Gastrocnemius medialis (tissue), 4 donors: ENCODE results near the gene RPL9. TPM values are rescaled to one million over a fixed set of nuclear protein-coding genes. Genes with fewer than 3 reads are reported as not detected.

Source experiments
- ATAC-seq, 2 donors: fragments of 150-250 bp; one replicate each; pipeline ENCODE4 v1.9.1; 2016
- DNase-seq, 2 donors: peaks; one replicate each; pipeline ENCODE4 v3.0.0-alpha.2; 2019
- H3K27ac ChIP-seq, 4 donors: fragments of 200-600 bp; sonication (generic); 1 replicate in 1 of 4; 2 replicates in 3 of 4; pipeline ENCODE4 v1.5.1; 2016 to 2018; ENCODE audit warnings: mild to moderate bottlenecking in 2 of 4, moderate library complexity in 1 of 4
- H3K27me3 ChIP-seq, 3 donors: fragments of 200-600 bp; sonication (generic) in 2 of 3; 1 replicate in 1 of 3; 2 replicates in 2 of 3; pipeline versions ENCODE4 v1.5.1 to v1.6.0; 2016 to 2019; ENCODE audit warnings: mild to moderate bottlenecking in 1 of 3, moderate library complexity in 1 of 3
- H3K36me3 ChIP-seq, 2 donors: fragments of 200-600 bp; sonication (generic) in 1 of 2; one replicate each; pipeline ENCODE4 v1.5.1; 2017 to 2018
- H3K4me1 ChIP-seq, 2 donors: fragments of 200-600 bp; sonication (generic) in 1 of 2; one replicate each; pipeline ENCODE4 v1.5.1; 2016 to 2017; ENCODE audit warnings: mild to moderate bottlenecking in 2 of 2
- H3K4me3 ChIP-seq, 4 donors: fragments of 200-600 bp; sonication (generic) in 3 of 4; 1 replicate in 1 of 4; 2 replicates in 3 of 4; pipeline ENCODE4 v1.5.1; 2016 to 2019; ENCODE audit warnings: mild to moderate bottlenecking in 2 of 4
- H3K9me3 ChIP-seq, 3 donors: fragments of 200-600 bp; sonication (generic) in 2 of 3; 1 replicate in 1 of 3; 2 replicates in 2 of 3; pipeline ENCODE4 v1.5.1; 2016 to 2019
- POLR2A ChIP-seq, 2 donors: fragments of 450-650 bp; IDR thresholded peaks; one replicate each; pipeline ENCODE4 v1.6.1; 2017; ENCODE audit warnings: antibody characterized with exemption in 2 of 2, mild to moderate bottlenecking in 2 of 2, moderate library complexity in 2 of 2
- in situ Hi-C, 4 donors: fragments of 200-750 bp; cut with MboI; loops; one replicate each; pipeline versions ENCODE4 v1.15.0 to v1.8.0; 2017; ENCODE audit warnings: low sequenced_read_pairs in 4 of 4
- intact Hi-C: fragments of 100-400 bp; cut with DNase I; formaldehyde crosslinking; loops from one replicate; pipeline ENCODE4 v1.15.1; 2023; ENCODE audit warnings: low total_unique reads
- total RNA-seq, 4 donors: library from RNA; depleted of rRNA; stranded (reverse); fragments of >200 nt; gene quantifications; one replicate each; pipeline versions ENCODE4 v1.1.0 to v1.2.3, GENCODE V29; 2016
- TF ChIP-seq, protein P1 (sequence below), 5 experiments: fragments of 450-650 bp in 3 of 5; fragments of 200-600 bp in 2 of 5; sonication (generic) in 2 of 5; IDR thresholded peaks in 4 of 5; conservative IDR thresholded peaks in 1 of 5; 1 replicate in 4 of 5; 2 replicates in 1 of 5; pipeline ENCODE4 v1.5.1; 2016 to 2019; ENCODE audit warnings: antibody characterized with exemption in 5 of 5, mild to moderate bottlenecking in 3 of 5, moderate library complexity in 3 of 5

The RPL9 gene
- total RNA-seq, 4 donors from 2014 or later: 2,556 to 3,080 (median 2,834) TPM

DNA sequence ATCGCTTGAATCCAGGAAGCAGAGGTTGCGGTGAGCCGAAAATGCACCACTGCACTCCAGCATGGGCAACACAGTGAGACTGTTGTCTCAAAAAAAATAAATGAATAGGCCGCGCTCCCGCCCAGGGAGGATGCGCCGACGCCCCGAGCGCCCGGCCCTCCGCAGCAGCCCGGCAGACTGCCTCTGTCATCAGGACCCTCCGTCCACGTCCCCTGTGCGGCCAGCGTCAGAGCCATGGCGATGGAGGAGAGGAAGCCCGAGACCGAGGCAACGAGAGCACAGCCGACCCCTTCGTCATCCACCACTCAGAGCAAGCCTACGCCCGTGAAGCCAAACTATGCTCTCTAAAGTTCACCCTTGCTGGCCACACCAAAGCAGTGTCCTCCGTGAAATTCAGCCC lies 21.5 kb upstream of the RPL9 start:
- no peak for DNase-seq
- no peak for ATAC-seq
- no peaks in the 10 kb centered on the region for H3K9me3 ChIP-seq
- no peak for TF ChIP-seq POLR2A (IDR thresholded peaks at IDR 0.05)
- TF ChIP-seq, protein P1, sequence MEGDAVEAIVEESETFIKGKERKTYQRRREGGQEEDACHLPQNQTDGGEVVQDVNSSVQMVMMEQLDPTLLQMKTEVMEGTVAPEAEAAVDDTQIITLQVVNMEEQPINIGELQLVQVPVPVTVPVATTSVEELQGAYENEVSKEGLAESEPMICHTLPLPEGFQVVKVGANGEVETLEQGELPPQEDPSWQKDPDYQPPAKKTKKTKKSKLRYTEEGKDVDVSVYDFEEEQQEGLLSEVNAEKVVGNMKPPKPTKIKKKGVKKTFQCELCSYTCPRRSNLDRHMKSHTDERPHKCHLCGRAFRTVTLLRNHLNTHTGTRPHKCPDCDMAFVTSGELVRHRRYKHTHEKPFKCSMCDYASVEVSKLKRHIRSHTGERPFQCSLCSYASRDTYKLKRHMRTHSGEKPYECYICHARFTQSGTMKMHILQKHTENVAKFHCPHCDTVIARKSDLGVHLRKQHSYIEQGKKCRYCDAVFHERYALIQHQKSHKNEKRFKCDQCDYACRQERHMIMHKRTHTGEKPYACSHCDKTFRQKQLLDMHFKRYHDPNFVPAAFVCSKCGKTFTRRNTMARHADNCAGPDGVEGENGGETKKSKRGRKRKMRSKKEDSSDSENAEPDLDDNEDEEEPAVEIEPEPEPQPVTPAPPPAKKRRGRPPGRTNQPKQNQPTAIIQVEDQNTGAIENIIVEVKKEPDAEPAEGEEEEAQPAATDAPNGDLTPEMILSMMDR (IDR thresholded peaks at IDR 0.05 in 4 of 5, conservative IDR thresholded peaks at IDR 0.05 in 1 of 5): no peak
- no peak overlapping the region for H3K27ac ChIP-seq
- no peaks in the 10 kb centered on the region for H3K27me3 ChIP-seq
- no peaks in the 10 kb centered on the region for H3K4me1 ChIP-seq
- intact Hi-C loops: no loop called here
- in situ Hi-C loops: no loop called here
- H3K36me3 ChIP-seq: peaks cover 0 to 7% of the 10 kb centered on the region in 2 donors
- no peak overlapping the region for H3K4me3 ChIP-seq

DNA sequence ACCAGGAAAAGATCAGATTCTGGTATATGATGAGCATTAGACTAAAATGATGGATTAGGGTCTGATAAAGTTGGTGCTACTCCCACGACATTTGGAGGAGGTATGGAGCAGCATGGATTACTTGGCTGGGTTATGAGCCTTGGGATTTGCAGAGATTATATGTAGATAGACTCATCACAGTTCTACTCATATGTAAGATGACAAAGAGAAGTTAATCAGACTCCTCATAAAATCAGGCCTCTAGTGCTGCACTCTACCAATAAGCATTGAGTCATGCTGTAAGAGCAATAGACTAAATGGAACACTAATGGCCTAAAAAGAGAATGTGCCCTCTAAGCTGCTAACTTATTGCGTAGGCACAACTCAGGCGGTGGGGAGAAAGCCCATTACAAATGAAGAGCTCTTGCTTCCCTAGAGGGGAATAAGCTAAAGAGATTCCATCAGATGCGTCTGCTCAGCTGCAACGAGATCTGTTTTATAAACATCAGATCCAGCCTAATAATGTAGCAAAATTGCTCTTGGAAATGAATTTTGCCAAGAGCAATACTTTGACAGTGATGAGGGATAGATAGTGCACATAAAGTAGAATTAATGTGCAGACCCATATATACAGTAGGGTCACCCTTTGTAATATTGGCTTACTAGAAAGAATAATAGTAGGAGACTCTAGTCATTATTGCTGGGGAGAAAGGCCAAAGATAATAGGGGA lies 17.6 kb upstream of the RPL9 start:
- intact Hi-C loops (no loop called here), in situ Hi-C loops (loop anchor here in 2 of 4 donors (10.0 kb wide), 1 partner anchor 498 kb away; the partner anchor contains the start of gene PDS5A (in 2 of the 2))
- ATAC-seq: no peak
- TF ChIP-seq, protein P1 (IDR thresholded peaks at IDR 0.05 in 4 of 5, conservative IDR thresholded peaks at IDR 0.05 in 1 of 5): no peak
- TF ChIP-seq POLR2A (IDR thresholded peaks at IDR 0.05): no peak
- Histone ChIP-seq H3K27me3 (no peaks in the 10 kb centered on the region), H3K27ac (no peak overlapping the region), H3K36me3 (peaks cover 0 to 23% of the 10 kb centered on the region in 2 donors), H3K9me3 (no peaks in the 10 kb centered on the region), H3K4me3 (no peak overlapping the region), H3K4me1 (no peaks in the 10 kb centered on the region)
- DNase-seq: no peak

DNA sequence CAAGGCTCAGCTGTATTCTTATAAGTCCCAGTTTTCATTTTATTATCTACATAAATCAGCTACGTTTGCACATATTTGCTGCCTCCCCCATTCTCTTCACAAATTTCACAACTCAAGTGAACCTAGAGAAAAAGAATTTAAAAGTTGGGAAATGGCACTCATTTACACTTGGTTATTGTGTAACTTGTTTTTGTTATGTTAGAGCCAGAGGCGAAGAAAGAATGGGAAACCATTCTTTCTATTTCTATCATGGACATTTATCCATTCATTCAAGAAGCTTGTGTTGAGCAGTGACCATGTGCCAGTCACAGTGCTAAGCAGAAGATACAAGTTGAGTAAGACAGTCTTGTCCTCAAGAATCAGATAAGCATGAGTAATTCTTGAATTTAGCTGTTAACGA lies 13.7 kb upstream of the RPL9 start:
- ATAC-seq (no peak), DNase-seq (no peak)
- Histone ChIP-seq H3K27ac (no peak overlapping the region), H3K9me3 (no peaks in the 10 kb centered on the region), H3K4me1 (no peaks in the 10 kb centered on the region), H3K36me3 (peaks cover 0 to 23% of the 10 kb centered on the region in 2 donors), H3K27me3 (no peaks in the 10 kb centered on the region), H3K4me3 (no peak overlapping the region)
- intact Hi-C loops (no loop called here), in situ Hi-C loops (loop anchor here in 3 of 4 donors (10.0 to 25.0 kb wide), 3 partner anchors 165 to 840 kb away; partner anchors contain the start of genes PDS5A (in 2 of the 3) and SMIM14 (in 2 of the 3))
- no peak for TF ChIP-seq POLR2A (IDR thresholded peaks at IDR 0.05)

DNA sequence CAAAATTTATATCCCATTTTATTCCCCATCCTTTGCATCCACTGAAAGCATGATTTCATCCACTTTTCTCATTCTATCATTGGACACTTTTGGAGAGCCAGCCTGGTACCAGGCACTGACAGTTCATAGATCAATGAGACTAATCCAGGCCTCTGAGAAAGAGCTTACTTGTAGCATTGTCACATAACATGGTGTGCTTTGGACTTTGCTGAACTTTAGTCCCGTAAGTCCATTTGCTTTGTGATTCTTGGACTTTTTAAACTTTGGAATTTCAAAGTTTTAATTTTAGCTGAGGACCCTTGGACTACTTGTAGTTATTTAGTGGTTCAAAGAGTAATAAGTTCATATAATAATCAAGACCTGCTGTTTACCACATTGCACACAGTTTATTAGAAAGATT lies 11.7 kb upstream of the RPL9 start:
- Histone ChIP-seq H3K4me1 (no peaks in the 10 kb centered on the region), H3K4me3 (no peak overlapping the region), H3K27ac (no peak overlapping the region), H3K36me3 (peaks cover 0 to 24% of the 10 kb centered on the region in 2 donors), H3K27me3 (no peaks in the 10 kb centered on the region), H3K9me3 (no peaks in the 10 kb centered on the region)
- ATAC-seq: no peak
- intact Hi-C loops: no loop called here
- in situ Hi-C loops: loop anchor here in 3 of 4 donors (10.0 to 25.0 kb wide), 3 partner anchors 167 to 842 kb away; partner anchors contain the start of genes PDS5A (in 2 of the 3) and SMIM14 (in 2 of the 3)
- no peak for TF ChIP-seq POLR2A (IDR thresholded peaks at IDR 0.05)
- TF ChIP-seq, protein P1 (IDR thresholded peaks at IDR 0.05 in 4 of 5, conservative IDR thresholded peaks at IDR 0.05 in 1 of 5): no peak
- DNase-seq: no peak

DNA sequence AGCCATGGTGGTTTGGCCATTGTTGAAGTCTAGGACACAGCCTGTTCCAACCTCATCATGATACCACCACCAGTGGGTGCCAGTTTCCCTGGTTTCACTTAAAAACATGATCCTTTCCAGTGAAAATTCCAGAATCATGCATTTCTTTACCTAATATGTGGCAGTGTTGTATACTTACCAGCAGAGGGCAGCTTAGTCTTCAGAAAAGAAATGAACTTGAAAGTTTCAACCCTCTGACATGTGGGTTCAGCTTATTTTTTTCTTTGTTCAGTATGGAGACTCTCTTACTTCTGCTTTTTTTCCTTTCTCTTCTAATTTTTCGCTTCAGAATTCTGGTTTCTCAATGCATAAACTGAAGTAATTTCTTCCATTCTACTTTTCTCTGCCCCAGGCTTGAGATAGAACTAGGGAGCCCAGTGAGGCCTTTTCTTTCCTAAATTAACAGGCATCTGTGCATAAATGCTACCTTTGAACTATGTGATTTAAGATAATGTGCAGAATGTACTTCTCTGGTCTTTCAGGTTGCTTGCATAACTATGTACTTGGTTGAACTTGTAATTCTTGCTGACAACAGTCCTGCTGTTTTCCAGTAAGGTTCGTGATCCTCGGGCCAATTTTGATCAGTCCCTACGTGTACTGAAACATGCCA lies 10.8 kb upstream of the RPL9 start:
- H3K4me3 ChIP-seq: no peak overlapping the region
- intact Hi-C loops: loop anchor here (1.0 kb wide), 1 partner anchor 508 kb away; the partner anchor contains the start of gene PDS5A
- ATAC-seq (peak; percentile 85), DNase-seq (no peak)
- no peak for TF ChIP-seq POLR2A (IDR thresholded peaks at IDR 0.05)
- TF ChIP-seq, protein P1 (IDR thresholded peaks at IDR 0.05 in 4 of 5, conservative IDR thresholded peaks at IDR 0.05 in 1 of 5): peak; percentile 61 to 76 (median 68)
- H3K27ac ChIP-seq: peak overlapping the region in 3 of 4 donors; percentile 32 to 45 (median 35)
- in situ Hi-C loops: loop anchor here (5.0 to 25.0 kb wide), 5 partner anchors 165 to 843 kb away; partner anchors contain the start of genes PDS5A (in 4 of the 4) and SMIM14 (in 3 of the 4)
- peaks cover 0 to 32% of the 10 kb centered on the region in 2 donors for H3K36me3 ChIP-seq
- H3K9me3 ChIP-seq: no peaks in the 10 kb centered on the region
- H3K27me3 ChIP-seq: no peaks in the 10 kb centered on the region
- no peaks in the 10 kb centered on the region for H3K4me1 ChIP-seq
